ENCODE measurements around the gene TLCD3B.

DNA sequence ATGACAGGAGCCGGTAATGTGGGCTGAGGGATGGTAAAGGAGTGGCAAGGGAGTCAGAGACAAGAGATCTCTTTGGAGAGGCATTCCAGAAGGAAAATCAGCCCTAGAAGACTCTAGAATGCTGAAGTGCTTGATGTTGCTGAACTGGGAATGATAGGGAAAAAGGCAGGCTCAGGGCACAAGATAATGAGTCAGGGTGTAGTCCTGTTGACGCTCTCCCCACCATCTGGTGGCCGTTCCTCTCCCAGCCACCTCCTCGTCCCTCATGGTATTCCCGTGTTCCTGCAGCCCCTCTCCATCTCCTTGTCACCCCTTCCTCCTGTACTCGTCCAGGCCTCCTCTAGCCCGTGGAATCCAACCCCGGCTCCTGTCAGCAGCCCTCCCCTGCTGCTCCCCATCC is 23.4 kb upstream of the TLCD3B start:
- TF ChIP-seq, protein P1, sequence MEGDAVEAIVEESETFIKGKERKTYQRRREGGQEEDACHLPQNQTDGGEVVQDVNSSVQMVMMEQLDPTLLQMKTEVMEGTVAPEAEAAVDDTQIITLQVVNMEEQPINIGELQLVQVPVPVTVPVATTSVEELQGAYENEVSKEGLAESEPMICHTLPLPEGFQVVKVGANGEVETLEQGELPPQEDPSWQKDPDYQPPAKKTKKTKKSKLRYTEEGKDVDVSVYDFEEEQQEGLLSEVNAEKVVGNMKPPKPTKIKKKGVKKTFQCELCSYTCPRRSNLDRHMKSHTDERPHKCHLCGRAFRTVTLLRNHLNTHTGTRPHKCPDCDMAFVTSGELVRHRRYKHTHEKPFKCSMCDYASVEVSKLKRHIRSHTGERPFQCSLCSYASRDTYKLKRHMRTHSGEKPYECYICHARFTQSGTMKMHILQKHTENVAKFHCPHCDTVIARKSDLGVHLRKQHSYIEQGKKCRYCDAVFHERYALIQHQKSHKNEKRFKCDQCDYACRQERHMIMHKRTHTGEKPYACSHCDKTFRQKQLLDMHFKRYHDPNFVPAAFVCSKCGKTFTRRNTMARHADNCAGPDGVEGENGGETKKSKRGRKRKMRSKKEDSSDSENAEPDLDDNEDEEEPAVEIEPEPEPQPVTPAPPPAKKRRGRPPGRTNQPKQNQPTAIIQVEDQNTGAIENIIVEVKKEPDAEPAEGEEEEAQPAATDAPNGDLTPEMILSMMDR (conservative IDR thresholded peaks at IDR 0.05), result no peak
- TF ChIP-seq ZFX (IDR thresholded peaks at IDR 0.05), result no peak
